B cell (primary cell): ENCODE measurements around the gene DNMBP. TPM values are rescaled to one million over a fixed set of nuclear protein-coding genes. Genes with fewer than 3 reads are reported as not detected.
"Not testable (repeated sequence)": the region's sequence is repeated elsewhere in the genome, so short reads cannot be mapped to it uniquely, and the experiment has no call there.

Experiments used
- ATAC-seq: fragments of 200-7000 bp; cut with Tn5 transposase; one replicate; pipeline ENCODE4 v1.10.0; 2021; ENCODE audit warnings: low read depth, mild to moderate bottlenecking, moderate number of reproducible peaks, moderate library complexity
- CTCF ChIA-PET: fragments of 350-600 bp; sonication (Branson Sonifier 250); formaldehyde crosslinking; loops from one replicate; lab custom pipeline; 2021; ENCODE audit warnings: antibody characterized with exemption, inconsistent platforms; lab: Charles Lee
- POLR2A ChIA-PET: fragments of 350-600 bp; sonication (Branson Sonifier 250); formaldehyde crosslinking; loops from one replicate; lab custom pipeline; 2021; ENCODE audit warnings: antibody characterized with exemption; lab: Charles Lee
- DNase-seq: peaks from one replicate; pipeline ENCODE4 v3.0.0; 2013
- H2AFZ ChIP-seq: 2 replicates; pipeline ENCODE4 v1.6.1; 2012; ENCODE audit warnings: mild to moderate bottlenecking, low read depth, low read length; ENCODE audit not compliant: insufficient read depth, poor library complexity, severe bottlenecking
- H3K27ac ChIP-seq, 2 donors: 1 replicate in 1 of 2; 2 replicates in 1 of 2; pipeline ENCODE4 v1.5.1; 2012 to 2013; ENCODE audit warnings: low read length in 2 of 2, mild to moderate bottlenecking in 2 of 2, moderate library complexity in 1 of 2
- H3K27me3 ChIP-seq, 4 experiments: fragments of 200-600 bp in 1 of 4; sonication (generic) in 1 of 4; replicated peaks in 1 of 4; 1 replicate in 2 of 4; 2 replicates in 2 of 4; pipeline versions ENCODE4 v1.6.1 to v1.7.0; 2013 to 2016; ENCODE audit warnings: low read length in 3 of 4, mild to moderate bottlenecking in 2 of 4, mixed read lengths in 1 of 4, moderate library complexity in 1 of 4; ENCODE audit not compliant: insufficient read depth in 4 of 4, control insufficient read depth in 3 of 4; ENCODE audit errors: control extremely low read depth in 1 of 4
- H3K36me3 ChIP-seq, 2 experiments: replicated peaks in 1 of 2; 1 replicate in 1 of 2; 2 replicates in 1 of 2; pipeline versions ENCODE4 v1.6.1 to v1.7.1; 2013; ENCODE audit warnings: low read length in 1 of 2; ENCODE audit not compliant: insufficient read depth in 2 of 2, control insufficient read depth in 1 of 2; ENCODE audit errors: control extremely low read depth in 1 of 2, extremely low read depth in 1 of 2
- H3K4me1 ChIP-seq, 2 donors: fragments of 200-600 bp in 1 of 2; sonication (generic) in 1 of 2; 1 replicate in 1 of 2; 2 replicates in 1 of 2; pipeline versions ENCODE4 v1.5.1 to v1.6.1; 2013 to 2017; ENCODE audit warnings: low read length in 2 of 2; ENCODE audit not compliant: control insufficient read depth in 2 of 2, insufficient read depth in 2 of 2
- H3K4me2 ChIP-seq: replicated peaks from 2 replicates; pipeline ENCODE3; 2012; ENCODE audit warnings: mild to moderate bottlenecking, low read depth, low read length; ENCODE audit not compliant: poor library complexity, severe bottlenecking
- H3K4me3 ChIP-seq, 5 experiments: fragments of 200-600 bp in 1 of 5; sonication (generic) in 1 of 5; 1 replicate in 3 of 5; 2 replicates in 2 of 5; pipeline versions ENCODE4 v1.5.1 to v1.7.0; 2011 to 2016; ENCODE audit warnings: low read length in 4 of 5, mild to moderate bottlenecking in 4 of 5, low read depth in 2 of 5, control low read depth in 1 of 5, moderate library complexity in 1 of 5; ENCODE audit not compliant: insufficient read depth in 1 of 5; ENCODE audit errors: control extremely low read depth in 1 of 5, extremely low read depth in 1 of 5
- H3K79me2 ChIP-seq: fragments of 200-600 bp; sonication (generic); one replicate; pipeline ENCODE4 v1.6.0; 2016; ENCODE audit warnings: low read length; ENCODE audit not compliant: control insufficient read depth, insufficient read depth
- H3K9ac ChIP-seq: fragments of 200-600 bp; sonication (generic); 2 replicates; pipeline ENCODE4 v1.6.1; 2017; ENCODE audit warnings: mild to moderate bottlenecking, low read length, moderate library complexity
- H3K9me3 ChIP-seq, 3 donors: one replicate each; pipeline versions ENCODE4 v1.6.1 to v1.7.1; 2013; ENCODE audit warnings: low read length in 2 of 3; ENCODE audit not compliant: control insufficient read depth in 2 of 3, insufficient read depth in 1 of 3; ENCODE audit errors: control extremely low read depth in 1 of 3
- H4K20me1 ChIP-seq: 2 replicates; pipeline ENCODE4 v1.6.0; 2012; ENCODE audit warnings: mild to moderate bottlenecking, low read length; ENCODE audit not compliant: insufficient read depth, control insufficient read depth, poor library complexity, severe bottlenecking
- H3K27ac Mint-ChIP-seq: one replicate; pipeline ENCODE4 v1.8.0; 2021; ENCODE audit warnings: mixed read lengths
- H3K27me3 Mint-ChIP-seq: one replicate; pipeline ENCODE4 v1.8.0; 2021; ENCODE audit warnings: mixed read lengths
- H3K4me1 Mint-ChIP-seq: one replicate; pipeline ENCODE4 v1.8.0; 2021; ENCODE audit warnings: mixed read lengths
- H3K4me3 Mint-ChIP-seq: one replicate; pipeline ENCODE4 v1.8.0; 2021; ENCODE audit warnings: mixed read lengths
- H3K9me3 Mint-ChIP-seq: one replicate; pipeline ENCODE4 v1.8.0; 2022; ENCODE audit warnings: mixed read lengths; ENCODE audit not compliant: insufficient read depth
- EZH2 ChIP-seq: IDR thresholded peaks from 2 replicates; pipeline ENCODE4 v1.6.1; 2012; ENCODE audit warnings: borderline replicate concordance, low read depth, mild to moderate bottlenecking, moderate library complexity, low read length; ENCODE audit not compliant: insufficient read depth, poor library complexity, severe bottlenecking
- WGBS: methylation state at CpG from one replicate; pipeline ENCODE4 v1.1.5; 2013; ENCODE audit warnings: missing lambda C conversion rate; ENCODE audit not compliant: insufficient coverage; 5-methylcytosine and 5-hydroxymethylcytosine counted together
- intact Hi-C: fragments of 100-400 bp; cut with micrococcal nuclease; formaldehyde crosslinking; loops from one replicate; pipeline ENCODE4 v1.10.0; 2022
- polyA plus RNA-seq: library from polyadenylated mRNA; depleted of rRNA; stranded (reverse); fragments of >200 nt; gene quantifications from 2 replicates; pipeline ENCODE4 v1.2.3, GENCODE V29; 2012
- total RNA-seq, 2 donors: library from RNA; stranded (reverse); fragments of 120-200 nt in 1 of 2; gene quantifications; 1 replicate in 1 of 2; 2 replicates in 1 of 2; pipeline versions ENCODE4 v1.2.3 to v1.2.4, GENCODE V29; 2013 to 2022
- TF ChIP-seq, protein P1 (sequence below): fragments of 200-600 bp; IDR thresholded peaks from one replicate; pipeline ENCODE4 v1.8.0; 2022; ENCODE audit warnings: antibody characterized with exemption, mild to moderate bottlenecking

Gene DNMBP
- total and polyA plus RNA-seq, 2 donors (not counting 1 experiment from before 2014, with no cell fraction given), result 12.8 to 22.6 TPM

DNA sequence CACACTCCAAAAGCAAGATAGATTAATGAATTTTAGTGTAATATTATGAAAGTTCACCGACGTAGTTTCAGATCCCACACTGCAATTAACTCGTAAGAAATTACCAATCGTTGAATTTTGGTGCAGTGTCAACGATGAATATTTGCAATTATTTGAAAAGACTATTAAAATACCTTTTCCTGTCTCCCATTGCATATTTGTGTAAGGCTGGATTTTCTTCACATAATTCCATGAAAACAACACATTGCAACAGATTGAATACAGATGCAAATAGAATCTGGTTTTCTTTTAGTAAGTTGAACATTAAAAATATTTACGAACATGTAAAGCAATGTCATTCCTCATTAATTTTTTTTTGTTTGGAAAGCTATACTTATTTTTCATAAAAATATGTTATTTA is 50.9 kb downstream of the DNMBP start:
- no peak overlapping the region for H3K27ac ChIP-seq
- peaks cover 24% of the 10 kb centered on the region for H3K79me2 ChIP-seq
- H3K4me3 ChIP-seq, result no peak overlapping the region
- no peaks in the 10 kb centered on the region for H3K27me3 ChIP-seq
- H4K20me1 ChIP-seq, result no peaks in the 10 kb centered on the region
- ChIA-PET CTCF (interaction anchor here (3.4 kb wide), 1 partner anchor 51 kb away, joined by 11 read pairs; the partner anchor contains the start of gene DNMBP), POLR2A (no interaction called here)
- no peaks in the 10 kb centered on the region for H3K4me1 ChIP-seq
- Mint-ChIP-seq H3K27ac (no peak overlapping the region), H3K4me1 (peaks cover under 1% of the 10 kb centered on the region), H3K4me3 (no peak overlapping the region), H3K9me3 (no peaks in the 10 kb centered on the region), H3K27me3 (no peaks in the 10 kb centered on the region)
- DNase-seq (no peak), ATAC-seq (no peak)
- H3K9ac ChIP-seq, result no peak overlapping the region
- no peak overlapping the region for H3K4me2 ChIP-seq
- WGBS, result no CpG with 5 or more reads among the region's 6 CpGs
- TF ChIP-seq, protein P1, sequence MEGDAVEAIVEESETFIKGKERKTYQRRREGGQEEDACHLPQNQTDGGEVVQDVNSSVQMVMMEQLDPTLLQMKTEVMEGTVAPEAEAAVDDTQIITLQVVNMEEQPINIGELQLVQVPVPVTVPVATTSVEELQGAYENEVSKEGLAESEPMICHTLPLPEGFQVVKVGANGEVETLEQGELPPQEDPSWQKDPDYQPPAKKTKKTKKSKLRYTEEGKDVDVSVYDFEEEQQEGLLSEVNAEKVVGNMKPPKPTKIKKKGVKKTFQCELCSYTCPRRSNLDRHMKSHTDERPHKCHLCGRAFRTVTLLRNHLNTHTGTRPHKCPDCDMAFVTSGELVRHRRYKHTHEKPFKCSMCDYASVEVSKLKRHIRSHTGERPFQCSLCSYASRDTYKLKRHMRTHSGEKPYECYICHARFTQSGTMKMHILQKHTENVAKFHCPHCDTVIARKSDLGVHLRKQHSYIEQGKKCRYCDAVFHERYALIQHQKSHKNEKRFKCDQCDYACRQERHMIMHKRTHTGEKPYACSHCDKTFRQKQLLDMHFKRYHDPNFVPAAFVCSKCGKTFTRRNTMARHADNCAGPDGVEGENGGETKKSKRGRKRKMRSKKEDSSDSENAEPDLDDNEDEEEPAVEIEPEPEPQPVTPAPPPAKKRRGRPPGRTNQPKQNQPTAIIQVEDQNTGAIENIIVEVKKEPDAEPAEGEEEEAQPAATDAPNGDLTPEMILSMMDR, result no peak
- no peak for TF ChIP-seq EZH2
- H3K36me3 ChIP-seq, result peaks cover 2 to 25% of the 10 kb centered on the region in 2 experiments
- no peak overlapping the region for H2AFZ ChIP-seq
- no peaks in the 10 kb centered on the region for H3K9me3 ChIP-seq
- intact Hi-C loops, result no loop called here

DNA sequence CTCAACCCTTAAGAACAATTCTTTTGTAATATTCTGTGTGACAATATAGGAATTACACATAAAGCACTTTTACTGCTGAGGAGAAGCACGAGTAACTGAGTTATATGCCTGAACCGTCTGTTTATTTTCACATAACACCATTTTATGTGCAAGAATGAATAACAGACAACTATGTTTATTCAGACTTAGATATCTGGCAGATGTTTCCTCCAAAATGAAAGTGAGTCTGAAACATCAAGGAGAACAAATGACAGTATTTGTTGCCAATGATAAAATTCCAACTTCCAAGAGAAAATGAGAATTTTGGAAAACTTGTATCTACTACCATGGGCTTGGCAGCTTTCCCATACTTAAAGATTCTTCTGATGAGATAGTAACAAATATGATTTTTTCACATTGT is 51.4 kb downstream of the DNMBP start:
- peaks cover 3% of the 10 kb centered on the region for H3K4me1 Mint-ChIP-seq

DNA sequence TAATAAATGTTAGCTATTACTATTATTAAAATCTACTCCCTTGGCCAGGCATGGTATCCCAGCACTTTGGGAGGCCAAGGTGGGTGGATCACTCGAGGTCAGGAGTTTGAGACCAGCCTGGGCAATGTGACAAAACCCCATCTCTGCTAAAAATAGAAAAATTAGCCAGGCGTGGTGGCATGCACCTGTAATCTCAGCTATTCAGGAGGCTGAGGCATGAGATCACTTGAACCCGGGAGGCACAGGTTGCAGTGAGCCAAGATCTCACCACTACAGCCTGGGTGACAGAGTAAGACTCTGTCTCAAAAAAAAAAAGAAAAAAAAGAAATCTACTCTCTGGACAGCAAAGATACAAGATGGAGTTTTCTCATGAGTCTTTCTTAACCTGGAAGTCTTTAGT is 56.2 kb downstream of the DNMBP start:
- H3K27ac Mint-ChIP-seq, result peak overlapping the region; percentile 29
- H3K27me3 ChIP-seq, H3K4me3 ChIP-seq, H3K4me2 ChIP-seq, H3K27ac ChIP-seq, H3K9me3 Mint-ChIP-seq, H4K20me1 ChIP-seq, H3K4me3 Mint-ChIP-seq, intact Hi-C loops, H3K9me3 ChIP-seq, H3K4me1 ChIP-seq, POLR2A ChIA-PET, CTCF ChIA-PET, H3K27me3 Mint-ChIP-seq, H3K4me1 Mint-ChIP-seq, DNase-seq, ATAC-seq, H2AFZ ChIP-seq, H3K9ac ChIP-seq: not testable (repeated sequence)
- WGBS, result no CpG with 5 or more reads among the region's 3 CpGs
- H3K36me3 ChIP-seq, result peaks cover 4 to 45% of the 10 kb centered on the region in 2 experiments
- H3K79me2 ChIP-seq, result peaks cover 63% of the 10 kb centered on the region

More for the DNA sequence above, 51.4 kb downstream of the DNMBP start:
- no peak overlapping the region for H3K27ac Mint-ChIP-seq
- H3K4me1 ChIP-seq, result no peaks in the 10 kb centered on the region
- no peak for TF ChIP-seq EZH2
- TF ChIP-seq, protein P1, result no peak
- no peaks in the 10 kb centered on the region for H4K20me1 ChIP-seq
- no peak overlapping the region for H3K4me2 ChIP-seq
- H3K27me3 Mint-ChIP-seq, result no peaks in the 10 kb centered on the region
- H3K9me3 Mint-ChIP-seq, result no peaks in the 10 kb centered on the region
- POLR2A ChIA-PET, result no interaction called here
- H2AFZ ChIP-seq, result no peak overlapping the region
- CTCF ChIA-PET, result interaction anchor here (3.4 kb wide), 1 partner anchor 52 kb away, joined by 11 read pairs; the partner anchor contains the start of gene DNMBP
- intact Hi-C loops, result no loop called here
- no peak for ATAC-seq
- H3K79me2 ChIP-seq, result peaks cover 28% of the 10 kb centered on the region
- H3K4me3 ChIP-seq, result no peak overlapping the region
- no peaks in the 10 kb centered on the region for H3K9me3 ChIP-seq
- no peak overlapping the region for H3K9ac ChIP-seq
- no peak for DNase-seq
- H3K27ac ChIP-seq, result no peak overlapping the region
- H3K4me3 Mint-ChIP-seq, result no peak overlapping the region
- no peaks in the 10 kb centered on the region for H3K27me3 ChIP-seq
- WGBS, result no CpG with 5 or more reads among the region's 2 CpGs
- H3K36me3 ChIP-seq, result peaks cover 2 to 25% of the 10 kb centered on the region in 2 experiments
